HepG2 (cell line): ENCODE data around the gene MSH3. TPM values are rescaled to one million over a fixed set of nuclear protein-coding genes. Genes with fewer than 3 reads are reported as not detected.

Source experiments
- ATAC-seq: fragments of 200-7000 bp; cut with Tn5 transposase; 3 replicates; pipeline ENCODE4 v1.9.1; 2020; ENCODE audit warnings: mild to moderate bottlenecking, moderate library complexity
- BruUV-seq: library from RNA; stranded (reverse); fragments of 400-500 nt; replicated peaks from 2 replicates; lab custom pipeline; 2021; lab: Mats Ljungman, UMichigan
- CTCF ChIA-PET: fragments of 300-600 bp; formaldehyde crosslinking; extraction: SDS; loops from one replicate; lab custom pipeline; 2021; ENCODE audit warnings: low total read pairs, inconsistent platforms, low intra/inter-chr PET ratio; lab: Yijun Ruan, JAX
- POLR2A ChIA-PET: fragments of 350-600 bp; sonication (Branson Sonifier 250); formaldehyde crosslinking; loops from one replicate; lab custom pipeline; 2020; ENCODE audit warnings: antibody characterized with exemption, inconsistent platforms; lab: Yijun Ruan, JAX
- DNase-seq: peaks from one replicate; pipeline ENCODE4 v3.0.0-alpha.2; 2015; ENCODE audit warnings: low spot score
- FAIRE-seq: peaks from 3 replicates; lab custom pipeline; 2011; peaks lifted over from hg19 to GRCh38; lab: Jason Lieb, UNC
- H2AFZ ChIP-seq: one replicate; pipeline ENCODE4 v1.6.1; 2011; ENCODE audit warnings: low read length, inconsistent platforms
- H3K27ac ChIP-seq: fragments of 300-600 bp; 3 replicates; pipeline ENCODE4 v1.8.0; 2011; ENCODE audit warnings: mixed run types, mild to moderate bottlenecking, mixed read lengths, low read length, inconsistent platforms; ENCODE audit not compliant: insufficient read depth; ENCODE audit errors: extremely low read length
- H3K27me3 ChIP-seq, 2 experiments: fragments of 200-600 bp in 1 of 2; 2 replicates in 1 of 2; 3 replicates in 1 of 2; pipeline versions ENCODE4 v1.6.0 to v1.8.0; 2011; ENCODE audit warnings: low read length in 2 of 2, mild to moderate bottlenecking in 2 of 2, moderate library complexity in 2 of 2, inconsistent platforms in 1 of 2; ENCODE audit not compliant: insufficient read depth in 2 of 2, control insufficient read depth in 1 of 2
- H3K36me3 ChIP-seq, 2 experiments: fragments of 200-600 bp in 1 of 2; replicated peaks in 1 of 2; 2 replicates in 1 of 2; 3 replicates in 1 of 2; pipeline versions ENCODE4 v1.5.1 to v1.8.0; 2011; ENCODE audit warnings: low read length in 2 of 2, inconsistent platforms in 1 of 2; ENCODE audit not compliant: insufficient read depth in 2 of 2, control insufficient read depth in 1 of 2
- H3K4me1 ChIP-seq: 2 replicates; pipeline ENCODE4 v1.5.1; 2012; ENCODE audit warnings: low read length, inconsistent platforms; ENCODE audit not compliant: insufficient read depth
- H3K4me2 ChIP-seq: 2 replicates; pipeline ENCODE4 v1.6.0; 2011; ENCODE audit warnings: low read depth, low read length, inconsistent platforms
- H3K4me3 ChIP-seq, 3 experiments: fragments of 200-600 bp in 1 of 3; sonication (generic), shearing (Covaris generic) in 1 of 3; replicated peaks in 1 of 3; 2 replicates each; pipeline ENCODE4 v1.5.1; 2011 to 2016; ENCODE audit warnings: low read length in 3 of 3, inconsistent platforms in 2 of 3, low read depth in 2 of 3, mild to moderate bottlenecking in 2 of 3, control low read depth in 1 of 3, mixed read lengths in 1 of 3; ENCODE audit not compliant: insufficient read depth in 1 of 3
- H3K79me2 ChIP-seq: one replicate; pipeline ENCODE4 v1.6.1; 2011; ENCODE audit warnings: low read length, inconsistent platforms; ENCODE audit not compliant: insufficient read depth
- H3K9ac ChIP-seq: 2 replicates; pipeline ENCODE4 v1.6.0; 2011; ENCODE audit warnings: mild to moderate bottlenecking, low read depth, low read length, inconsistent platforms; ENCODE audit not compliant: insufficient read depth
- H3K9me3 ChIP-seq: 2 replicates; pipeline ENCODE4 v1.5.1; 2012; ENCODE audit warnings: mild to moderate bottlenecking, low read length
- H4K20me1 ChIP-seq: 2 replicates; pipeline ENCODE4 v1.6.0; 2011; ENCODE audit warnings: inconsistent platforms, mild to moderate bottlenecking, low read length, moderate library complexity; ENCODE audit not compliant: insufficient read depth
- AGO2 ChIP-seq: fragments of 200-400 bp; formaldehyde crosslinking; optimal IDR thresholded peaks from 2 replicates; pipeline ENCODE3; 2017; ENCODE audit warnings: mild to moderate bottlenecking, low read depth, low read length, moderate library complexity
- EZH2 ChIP-seq: conservative IDR thresholded peaks from 2 replicates; pipeline ENCODE4 v1.6.1; 2012; ENCODE audit warnings: mild to moderate bottlenecking, low read depth, low read length, moderate library complexity
- HMG20B ChIP-seq: conservative IDR thresholded peaks from 2 replicates; pipeline ENCODE4 v1.6.1; 2016; ENCODE audit warnings: missing genetic modification reagents, missing compliant biosample characterization
- HNRNPLL ChIP-seq: fragments of 200-400 bp; formaldehyde crosslinking; IDR thresholded peaks from 2 replicates; pipeline ENCODE4 v1.6.1; 2017; ENCODE audit warnings: mild to moderate bottlenecking, low read depth, low read length; ENCODE audit not compliant: poor library complexity, severe bottlenecking
- KDM3A ChIP-seq: IDR thresholded peaks from 2 replicates; pipeline ENCODE4 v1.6.1; 2018; ENCODE audit warnings: low read depth, missing compliant biosample characterization
- LCORL ChIP-seq, 2 experiments: fragments of 450-650 bp in 1 of 2; sonication (generic) in 1 of 2; formaldehyde crosslinking in 1 of 2; IDR thresholded peaks; 2 replicates each; pipeline versions ENCODE4 v1.5.0 to v1.6.1; 2017 to 2020; ENCODE audit warnings: antibody characterized with exemption in 1 of 2, missing genetic modification reagents in 1 of 2
- NCOR1 ChIP-seq: fragments of 200-600 bp; sonication (generic); IDR thresholded peaks from 2 replicates; pipeline ENCODE4 v1.7.0; 2017; ENCODE audit warnings: antibody characterized with exemption, low read length, borderline replicate concordance
- SMAD3 ChIP-seq: sonication (generic); formaldehyde crosslinking; IDR thresholded peaks from 2 replicates; pipeline ENCODE4 v1.4.0; 2020; ENCODE audit warnings: missing genetic modification reagents
- SPEN ChIP-seq: sonication (generic); formaldehyde crosslinking; IDR thresholded peaks from 2 replicates; pipeline ENCODE4 v1.5.1; 2020; ENCODE audit warnings: low read depth, mild to moderate bottlenecking, missing genetic modification reagents
- ZBTB1 ChIP-seq: sonication (generic); formaldehyde crosslinking; IDR thresholded peaks from 2 replicates; pipeline ENCODE4 v1.4.0; 2020; ENCODE audit warnings: missing genetic modification reagents, borderline replicate concordance
- ZFP82 ChIP-seq: sonication (generic); formaldehyde crosslinking; IDR thresholded peaks from 2 replicates; pipeline ENCODE4 v1.5.1; 2020; ENCODE audit warnings: mild to moderate bottlenecking, missing genetic modification reagents, borderline replicate concordance
- ZNF552 ChIP-seq: sonication (generic); formaldehyde crosslinking; IDR thresholded peaks from 2 replicates; pipeline ENCODE4 v1.9.0; 2022; ENCODE audit warnings: missing genetic modification reagents, mild to moderate bottlenecking, borderline replicate concordance
- ZNF780A ChIP-seq: sonication (generic); formaldehyde crosslinking; IDR thresholded peaks from 2 replicates; pipeline ENCODE4 v1.8.0; 2022; ENCODE audit warnings: mild to moderate bottlenecking, missing genetic modification reagents, moderate library complexity
- WGBS: methylation state at CpG from one replicate; pipeline ENCODE4 v1.1.6; 2017; ENCODE audit warnings: low lambda C conversion rate; 5-methylcytosine and 5-hydroxymethylcytosine counted together
- in situ Hi-C: cut with HindIII; loops from 2 replicates; pipeline ENCODE4 v1.10.0; 2017; ENCODE audit warnings: low pct_unique_long_range_greater_than_20kb; ENCODE audit not compliant: extremely low pct_ligation_motif_present
- intact Hi-C: fragments of 100-400 bp; cut with micrococcal nuclease; formaldehyde crosslinking; loops from one replicate; pipeline ENCODE4 v1.10.0; 2022; ENCODE audit not compliant: unreplicated experiment
- polyA plus RNA-seq, 8 experiments: library from polyadenylated mRNA; depleted of rRNA in 3 of 8; stranded (reverse) in 7 of 8; unstranded in 1 of 8; fragments of >200 nt; fragmentation: Illumina TruSeq in 4 of 8; extraction: Trizol in 4 of 8; gene quantifications; 2 replicates each; pipeline versions ENCODE4 v1.2.1 to v1.2.3, GENCODE V29; 2011 to 2016; ENCODE audit warnings: low read depth in 4 of 8, missing spikeins in 1 of 8, mixed read lengths in 1 of 8; ENCODE audit not compliant: insufficient read depth in 1 of 8
- total RNA-seq, 5 experiments: library from RNA; depleted of rRNA; stranded (reverse); fragments of >200 nt; fragmentation: Illumina TruSeq; extraction: Trizol; gene quantifications; 2 replicates each; pipeline ENCODE4 v1.2.3, GENCODE V29; 2016; ENCODE audit warnings: low read depth in 1 of 5
- TF ChIP-seq, protein P1 (sequence below): sonication (generic); formaldehyde crosslinking; IDR thresholded peaks from 2 replicates; pipeline ENCODE4 v1.4.0; 2020; ENCODE audit warnings: missing genetic modification reagents, borderline replicate concordance
- TF ChIP-seq, protein P2 (sequence below): sonication (generic); formaldehyde crosslinking; IDR thresholded peaks from 2 replicates; pipeline ENCODE4 v1.4.0; 2020; ENCODE audit warnings: missing genetic modification reagents
- TF ChIP-seq, protein P3 (sequence below): sonication (generic); formaldehyde crosslinking; IDR thresholded peaks from 2 replicates; pipeline ENCODE4 v1.8.0; 2022; ENCODE audit warnings: missing genetic modification reagents, mild to moderate bottlenecking, borderline replicate concordance
- TF ChIP-seq, protein P4 (sequence below): sonication (generic); formaldehyde crosslinking; IDR thresholded peaks from 2 replicates; pipeline ENCODE4 v1.4.0; 2020; ENCODE audit warnings: missing genetic modification reagents, borderline replicate concordance

MSH3 gene
- total and polyA plus RNA-seq, 2 of the 13 experiments (the other 11 are each of a cell fraction or from before 2014, with no cell fraction given), result 4.0 to 16.4 TPM

DNA sequence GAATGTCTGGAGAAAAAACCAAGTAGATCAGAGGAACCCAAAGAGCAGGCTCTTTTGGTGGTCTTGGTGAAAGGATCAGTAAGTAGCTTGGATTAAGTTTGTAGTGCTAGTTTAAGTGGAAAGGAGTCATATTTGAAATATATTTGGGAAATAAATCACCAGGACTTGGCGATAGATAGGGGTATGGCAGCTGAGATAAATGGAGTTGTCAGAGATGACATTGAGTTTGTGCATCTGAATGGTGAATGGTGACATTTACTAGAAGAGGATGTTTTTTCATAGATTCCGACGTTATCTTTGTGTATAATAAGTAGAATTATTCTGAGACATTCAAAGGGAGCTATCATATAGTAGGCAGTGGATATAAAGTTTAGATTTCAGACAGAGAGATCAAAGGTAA, 162.1 kb downstream of the MSH3 start (continued):
- TF ChIP-seq EZH2, result no peak
- TF ChIP-seq, all 625 proteins: peak for 0

DNA sequence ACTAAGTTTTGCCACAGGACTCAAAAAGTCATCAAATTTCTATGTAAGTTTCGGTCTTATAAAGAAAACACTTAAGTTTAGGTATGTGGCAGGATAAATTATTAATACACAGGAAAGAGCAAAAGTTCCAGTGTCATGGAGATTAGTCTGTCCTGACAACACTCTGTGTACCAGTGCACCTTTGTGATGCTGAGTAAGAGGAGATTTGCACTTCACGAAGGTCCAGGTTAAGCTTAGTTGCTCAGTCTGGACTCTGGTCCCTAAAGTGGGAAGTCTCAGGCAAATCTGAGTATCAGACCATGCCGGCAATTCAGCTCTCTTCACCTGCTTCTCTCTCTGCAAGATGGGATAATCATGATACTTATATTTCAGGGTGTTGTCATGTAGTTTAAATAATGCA, 166.2 kb downstream of the MSH3 start:
- Histone ChIP-seq H3K9ac (no peak overlapping the region), H3K4me2 (no peak overlapping the region), H3K36me3 (peaks cover 0 to 9% of the 10 kb centered on the region in 2 experiments; a peak in 1 of 5 replicates), H3K4me3 (no peak overlapping the region), H2AFZ (no peak overlapping the region), H3K79me2 (no peaks in the 10 kb centered on the region)
- intact Hi-C loops, result no loop called here
- BruUV-seq, result no TSS peak
- FAIRE-seq (no peak), DNase-seq (no peak)
- WGBS, result 100% methylated on average over 3 of the region's 3 CpGs
- TF ChIP-seq NCOR1 (no peak), ZBTB1 (no peak), SPEN (no peak), SMAD3 (CRISPR knock-in tag) (no peak), KDM3A (CRISPR knock-in tag) (no peak), ZNF780A (CRISPR knock-in tag) (no peak), HNRNPLL (no peak), LCORL (IDR thresholded peaks at IDR 0.05) (no peak), LCORL (CRISPR knock-in tag; IDR thresholded peaks at IDR 0.05) (no peak), AGO2 (no peak), ZNF552 (CRISPR knock-in tag) (no peak), HMG20B (CRISPR knock-in tag) (no peak), ZFP82 (CRISPR knock-in tag) (no peak)
- TF ChIP-seq, protein P1, sequence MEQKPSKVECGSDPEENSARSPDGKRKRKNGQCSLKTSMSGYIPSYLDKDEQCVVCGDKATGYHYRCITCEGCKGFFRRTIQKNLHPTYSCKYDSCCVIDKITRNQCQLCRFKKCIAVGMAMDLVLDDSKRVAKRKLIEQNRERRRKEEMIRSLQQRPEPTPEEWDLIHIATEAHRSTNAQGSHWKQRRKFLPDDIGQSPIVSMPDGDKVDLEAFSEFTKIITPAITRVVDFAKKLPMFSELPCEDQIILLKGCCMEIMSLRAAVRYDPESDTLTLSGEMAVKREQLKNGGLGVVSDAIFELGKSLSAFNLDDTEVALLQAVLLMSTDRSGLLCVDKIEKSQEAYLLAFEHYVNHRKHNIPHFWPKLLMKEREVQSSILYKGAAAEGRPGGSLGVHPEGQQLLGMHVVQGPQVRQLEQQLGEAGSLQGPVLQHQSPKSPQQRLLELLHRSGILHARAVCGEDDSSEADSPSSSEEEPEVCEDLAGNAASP (CRISPR knock-in tag), result no peak
- TF ChIP-seq, protein P2, sequence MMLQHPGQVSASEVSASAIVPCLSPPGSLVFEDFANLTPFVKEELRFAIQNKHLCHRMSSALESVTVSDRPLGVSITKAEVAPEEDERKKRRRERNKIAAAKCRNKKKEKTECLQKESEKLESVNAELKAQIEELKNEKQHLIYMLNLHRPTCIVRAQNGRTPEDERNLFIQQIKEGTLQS, result no peak
- TF ChIP-seq, protein P3, sequence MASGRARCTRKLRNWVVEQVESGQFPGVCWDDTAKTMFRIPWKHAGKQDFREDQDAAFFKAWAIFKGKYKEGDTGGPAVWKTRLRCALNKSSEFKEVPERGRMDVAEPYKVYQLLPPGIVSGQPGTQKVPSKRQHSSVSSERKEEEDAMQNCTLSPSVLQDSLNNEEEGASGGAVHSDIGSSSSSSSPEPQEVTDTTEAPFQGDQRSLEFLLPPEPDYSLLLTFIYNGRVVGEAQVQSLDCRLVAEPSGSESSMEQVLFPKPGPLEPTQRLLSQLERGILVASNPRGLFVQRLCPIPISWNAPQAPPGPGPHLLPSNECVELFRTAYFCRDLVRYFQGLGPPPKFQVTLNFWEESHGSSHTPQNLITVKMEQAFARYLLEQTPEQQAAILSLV (CRISPR knock-in tag), result no peak
- TF ChIP-seq, protein P4, sequence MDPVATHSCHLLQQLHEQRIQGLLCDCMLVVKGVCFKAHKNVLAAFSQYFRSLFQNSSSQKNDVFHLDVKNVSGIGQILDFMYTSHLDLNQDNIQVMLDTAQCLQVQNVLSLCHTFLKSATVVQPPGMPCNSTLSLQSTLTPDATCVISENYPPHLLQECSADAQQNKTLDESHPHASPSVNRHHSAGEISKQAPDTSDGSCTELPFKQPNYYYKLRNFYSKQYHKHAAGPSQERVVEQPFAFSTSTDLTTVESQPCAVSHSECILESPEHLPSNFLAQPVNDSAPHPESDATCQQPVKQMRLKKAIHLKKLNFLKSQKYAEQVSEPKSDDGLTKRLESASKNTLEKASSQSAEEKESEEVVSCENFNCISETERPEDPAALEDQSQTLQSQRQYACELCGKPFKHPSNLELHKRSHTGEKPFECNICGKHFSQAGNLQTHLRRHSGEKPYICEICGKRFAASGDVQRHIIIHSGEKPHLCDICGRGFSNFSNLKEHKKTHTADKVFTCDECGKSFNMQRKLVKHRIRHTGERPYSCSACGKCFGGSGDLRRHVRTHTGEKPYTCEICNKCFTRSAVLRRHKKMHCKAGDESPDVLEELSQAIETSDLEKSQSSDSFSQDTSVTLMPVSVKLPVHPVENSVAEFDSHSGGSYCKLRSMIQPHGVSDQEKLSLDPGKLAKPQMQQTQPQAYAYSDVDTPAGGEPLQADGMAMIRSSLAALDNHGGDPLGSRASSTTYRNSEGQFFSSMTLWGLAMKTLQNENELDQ (CRISPR knock-in tag), result no peak
- TF ChIP-seq, all 625 proteins: peak for 0
- ChIA-PET POLR2A (no interaction called here), CTCF (no interaction called here)
- H3K4me1 ChIP-seq, result no peaks in the 10 kb centered on the region
- no peaks in the 10 kb centered on the region for H3K9me3 ChIP-seq
- no peaks in the 10 kb centered on the region for H3K27me3 ChIP-seq
- H3K27ac ChIP-seq, result no peak overlapping the region
- in situ Hi-C loops, result no loop called here
- no peaks in the 10 kb centered on the region for H4K20me1 ChIP-seq
- ATAC-seq, result no peak
